Neural progenitor cell (in vitro differentiated cells): ENCODE measurements around the gene KCNMB2.
A peak's percentile ranks its signal among the peaks of the same experiment; 100 is the strongest.

ENCODE experiments used
- EZH2 ChIP-seq: fragments of 200-600 bp; sonication (generic); IDR thresholded peaks from 2 replicates; pipeline ENCODE4 v1.6.1; 2017; ENCODE audit warnings: antibody characterized with exemption, mild to moderate bottlenecking, moderate library complexity
- EZH2phosphoT487 ChIP-seq: fragments of 200-600 bp; sonication (generic); IDR thresholded peaks from 2 replicates; pipeline ENCODE4 v1.6.1; 2017; ENCODE audit warnings: antibody characterized with exemption
- TF ChIP-seq, protein P1 (sequence below): fragments of 200-600 bp; sonication (generic); IDR thresholded peaks from 2 replicates; pipeline ENCODE4 v1.5.1; 2017; ENCODE audit warnings: antibody characterized with exemption, mild to moderate bottlenecking

DNA sequence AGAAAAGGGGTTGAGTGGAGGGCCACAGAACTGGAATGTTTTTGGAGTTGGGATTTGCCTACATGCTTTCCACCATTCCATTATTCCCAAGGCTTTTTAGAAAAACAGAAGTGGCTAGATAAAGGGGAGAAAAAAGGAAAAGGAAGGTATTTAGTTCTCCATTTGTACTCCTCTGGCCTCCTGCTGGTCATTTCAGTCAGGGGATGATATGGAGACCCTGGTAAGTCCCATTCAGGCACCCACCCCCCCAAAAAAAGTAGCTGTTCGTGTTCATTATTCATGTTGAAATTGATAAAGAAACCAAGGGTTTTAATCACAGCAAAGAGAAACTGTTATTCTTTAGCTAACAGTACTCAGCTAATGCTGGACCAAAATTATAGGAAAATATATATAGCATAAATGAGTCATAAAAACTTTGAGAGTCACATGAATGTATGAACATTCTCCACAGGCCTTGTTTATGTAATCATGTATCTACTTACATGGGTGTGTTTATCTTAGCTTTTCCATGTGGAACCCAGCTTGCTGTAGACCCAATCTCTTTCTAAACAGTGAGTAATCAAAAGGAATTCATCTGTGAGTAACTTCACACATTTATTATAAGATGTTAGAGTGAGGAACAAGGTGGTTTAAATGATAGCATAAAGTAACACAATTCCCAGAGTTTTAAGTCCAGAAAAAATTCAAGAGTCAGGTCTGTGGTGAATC lies 167.2 kb downstream of the KCNMB2 start:
- TF ChIP-seq, protein P1, sequence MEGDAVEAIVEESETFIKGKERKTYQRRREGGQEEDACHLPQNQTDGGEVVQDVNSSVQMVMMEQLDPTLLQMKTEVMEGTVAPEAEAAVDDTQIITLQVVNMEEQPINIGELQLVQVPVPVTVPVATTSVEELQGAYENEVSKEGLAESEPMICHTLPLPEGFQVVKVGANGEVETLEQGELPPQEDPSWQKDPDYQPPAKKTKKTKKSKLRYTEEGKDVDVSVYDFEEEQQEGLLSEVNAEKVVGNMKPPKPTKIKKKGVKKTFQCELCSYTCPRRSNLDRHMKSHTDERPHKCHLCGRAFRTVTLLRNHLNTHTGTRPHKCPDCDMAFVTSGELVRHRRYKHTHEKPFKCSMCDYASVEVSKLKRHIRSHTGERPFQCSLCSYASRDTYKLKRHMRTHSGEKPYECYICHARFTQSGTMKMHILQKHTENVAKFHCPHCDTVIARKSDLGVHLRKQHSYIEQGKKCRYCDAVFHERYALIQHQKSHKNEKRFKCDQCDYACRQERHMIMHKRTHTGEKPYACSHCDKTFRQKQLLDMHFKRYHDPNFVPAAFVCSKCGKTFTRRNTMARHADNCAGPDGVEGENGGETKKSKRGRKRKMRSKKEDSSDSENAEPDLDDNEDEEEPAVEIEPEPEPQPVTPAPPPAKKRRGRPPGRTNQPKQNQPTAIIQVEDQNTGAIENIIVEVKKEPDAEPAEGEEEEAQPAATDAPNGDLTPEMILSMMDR = peak; percentile 19
- no peak for TF ChIP-seq EZH2
- no peak for TF ChIP-seq EZH2phosphoT487
